Keratinocyte (primary cell): ENCODE measurements around the gene HIVEP2. TPM values are rescaled to one million over a fixed set of nuclear protein-coding genes. Genes with fewer than 3 reads are reported as not detected.

ENCODE experiments used
- DNase-seq: peaks from one replicate; pipeline ENCODE4 v3.0.0-alpha.2; 2011; ENCODE audit warnings: low read depth, missing footprints, low spot score
- FAIRE-seq: peaks from 2 replicates; lab custom pipeline; 2011; peaks lifted over from hg19 to GRCh38; lab: Jason Lieb, UNC
- H2AFZ ChIP-seq: 2 replicates; pipeline ENCODE4 v1.6.0; 2012; ENCODE audit warnings: low read length, control low read depth, inconsistent platforms; ENCODE audit not compliant: control insufficient read depth
- H3K27ac ChIP-seq: 2 replicates; pipeline ENCODE4 v1.5.1; 2011; ENCODE audit warnings: low read length; ENCODE audit not compliant: control insufficient read depth, insufficient read depth
- H3K27me3 ChIP-seq: 3 replicates; pipeline ENCODE4 v1.6.0; 2011; ENCODE audit warnings: low read length; ENCODE audit not compliant: control insufficient read depth, insufficient read depth; ENCODE audit errors: extremely low read depth
- H3K36me3 ChIP-seq, 2 experiments: 2 replicates in 1 of 2; 3 replicates in 1 of 2; pipeline ENCODE4 v1.5.1; 2011; ENCODE audit warnings: low read length in 2 of 2, mild to moderate bottlenecking in 1 of 2; ENCODE audit not compliant: control insufficient read depth in 2 of 2, insufficient read depth in 2 of 2; ENCODE audit errors: extremely low read depth in 1 of 2
- H3K4me1 ChIP-seq: 3 replicates; pipeline ENCODE4 v1.5.1; 2011; ENCODE audit warnings: low read length; ENCODE audit not compliant: control insufficient read depth, insufficient read depth; ENCODE audit errors: extremely low read depth
- H3K4me2 ChIP-seq: 3 replicates; pipeline ENCODE4 v1.6.0; 2011; ENCODE audit warnings: low read depth, low read length; ENCODE audit not compliant: control insufficient read depth, insufficient read depth; ENCODE audit errors: extremely low read depth
- H3K4me3 ChIP-seq, 3 experiments: fragments of 200-600 bp in 1 of 3; sonication (generic) in 1 of 3; 2 replicates in 2 of 3; 3 replicates in 1 of 3; pipeline ENCODE4 v1.5.1; 2011 to 2016; ENCODE audit warnings: low read length in 3 of 3, mild to moderate bottlenecking in 3 of 3, control low read depth in 2 of 3, inconsistent platforms in 1 of 3, low read depth in 1 of 3, mixed read lengths in 1 of 3, mixed run types in 1 of 3, moderate library complexity in 1 of 3; ENCODE audit not compliant: control insufficient read depth in 2 of 3, insufficient read depth in 2 of 3; ENCODE audit errors: extremely low read depth in 1 of 3
- H3K79me2 ChIP-seq: 2 replicates; pipeline ENCODE4 v1.6.0; 2012; ENCODE audit warnings: low read length; ENCODE audit not compliant: control insufficient read depth, insufficient read depth
- H3K9ac ChIP-seq: 3 replicates; pipeline ENCODE4 v1.6.0; 2011; ENCODE audit warnings: low read length; ENCODE audit not compliant: control insufficient read depth, insufficient read depth; ENCODE audit errors: extremely low read depth
- H3K9me1 ChIP-seq: 3 replicates; pipeline ENCODE4 v1.6.0; 2011; ENCODE audit warnings: low read length; ENCODE audit not compliant: control insufficient read depth, insufficient read depth; ENCODE audit errors: extremely low read depth
- H3K9me3 ChIP-seq: 2 replicates; pipeline ENCODE4 v1.5.1; 2012; ENCODE audit warnings: low read depth, low read length; ENCODE audit not compliant: control insufficient read depth
- H4K20me1 ChIP-seq: 3 replicates; pipeline ENCODE4 v1.6.0; 2011; ENCODE audit warnings: low read length; ENCODE audit not compliant: control insufficient read depth, insufficient read depth; ENCODE audit errors: extremely low read depth
- EZH2 ChIP-seq: IDR thresholded peaks from one replicate; pipeline ENCODE4 v1.6.1; 2012; ENCODE audit warnings: inconsistent platforms, mild to moderate bottlenecking, low read length, moderate library complexity
- dilution Hi-C: fragments of 300-500 bp; cut with MboI; formaldehyde crosslinking; loops from one replicate; pipeline ENCODE4 v1.7.0; 2020; ENCODE audit warnings: low sequenced_read_pairs; ENCODE audit not compliant: extremely low pct_ligation_motif_present
- polyA plus RNA-seq, 5 experiments: library from polyadenylated mRNA; depleted of rRNA in 3 of 5; stranded (reverse) in 3 of 5; stranded (forward) in 1 of 5; unstranded in 1 of 5; fragments of >200 nt; gene quantifications; 1 replicate in 1 of 5; 2 replicates in 3 of 5; 3 replicates in 1 of 5; pipeline versions ENCODE4 v1.2.1 to v1.2.3, GENCODE V29; 2011 to 2012; ENCODE audit warnings: missing spikeins in 2 of 5, low read depth in 1 of 5, low replicate concordance in 1 of 5
- TF ChIP-seq, protein P1 (sequence below), 3 experiments: IDR thresholded peaks in 1 of 3; conservative IDR thresholded peaks in 1 of 3; optimal IDR thresholded peaks in 1 of 3; 2 replicates in 2 of 3; 3 replicates in 1 of 3; pipeline versions ENCODE3 to v1.5.1; 2011; ENCODE audit warnings: low read length in 3 of 3, mild to moderate bottlenecking in 3 of 3, moderate library complexity in 2 of 3, control low read depth in 1 of 3, inconsistent platforms in 1 of 3; ENCODE audit not compliant: insufficient read depth in 2 of 3; ENCODE audit errors: extremely low read depth in 1 of 3

Gene HIVEP2
- polyA plus RNA-seq, 1 donor (not counting 4 experiments of a cell fraction or from before 2014, with no cell fraction given) = 8.9 TPM

- Histone ChIP-seq H3K27ac (no peak overlapping the region), H3K9ac (no peak overlapping the region), H3K9me3 (no peaks in the 10 kb centered on the region), H2AFZ (no peak overlapping the region), H3K9me1 (no peaks in the 10 kb centered on the region), H3K79me2 (no peaks in the 10 kb centered on the region), H3K4me3 (no peak overlapping the region), H3K4me2 (no peak overlapping the region), H4K20me1 (no peaks in the 10 kb centered on the region), H3K4me1 (peaks cover 16% of the 10 kb centered on the region), H3K36me3 (no peaks in the 10 kb centered on the region), H3K27me3 (no peaks in the 10 kb centered on the region)
- DNase-seq (no peak), FAIRE-seq (no peak)
- TF ChIP-seq EZH2 = no peak
- TF ChIP-seq, protein P1, sequence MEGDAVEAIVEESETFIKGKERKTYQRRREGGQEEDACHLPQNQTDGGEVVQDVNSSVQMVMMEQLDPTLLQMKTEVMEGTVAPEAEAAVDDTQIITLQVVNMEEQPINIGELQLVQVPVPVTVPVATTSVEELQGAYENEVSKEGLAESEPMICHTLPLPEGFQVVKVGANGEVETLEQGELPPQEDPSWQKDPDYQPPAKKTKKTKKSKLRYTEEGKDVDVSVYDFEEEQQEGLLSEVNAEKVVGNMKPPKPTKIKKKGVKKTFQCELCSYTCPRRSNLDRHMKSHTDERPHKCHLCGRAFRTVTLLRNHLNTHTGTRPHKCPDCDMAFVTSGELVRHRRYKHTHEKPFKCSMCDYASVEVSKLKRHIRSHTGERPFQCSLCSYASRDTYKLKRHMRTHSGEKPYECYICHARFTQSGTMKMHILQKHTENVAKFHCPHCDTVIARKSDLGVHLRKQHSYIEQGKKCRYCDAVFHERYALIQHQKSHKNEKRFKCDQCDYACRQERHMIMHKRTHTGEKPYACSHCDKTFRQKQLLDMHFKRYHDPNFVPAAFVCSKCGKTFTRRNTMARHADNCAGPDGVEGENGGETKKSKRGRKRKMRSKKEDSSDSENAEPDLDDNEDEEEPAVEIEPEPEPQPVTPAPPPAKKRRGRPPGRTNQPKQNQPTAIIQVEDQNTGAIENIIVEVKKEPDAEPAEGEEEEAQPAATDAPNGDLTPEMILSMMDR (optimal IDR thresholded peaks at IDR 0.05 in 1 of 3, IDR thresholded peaks at IDR 0.05 in 1 of 3, conservative IDR thresholded peaks at IDR 0.05 in 1 of 3; ENCODE audit: extremely low read depth in 1 of 3, insufficient read depth in 2 of 3, low read length in 3 of 3) = no peak
- dilution Hi-C loops = no loop called here
These were observed 88.2 kb downstream of the HIVEP2 start for GRCh38 chr6:142856624-142857232.

- FAIRE-seq = no peak
- Histone ChIP-seq H3K27ac (no peak overlapping the region), H3K4me2 (no peak overlapping the region), H2AFZ (no peak overlapping the region), H3K27me3 (no peaks in the 10 kb centered on the region), H3K9ac (no peak overlapping the region), H4K20me1 (no peaks in the 10 kb centered on the region), H3K79me2 (no peaks in the 10 kb centered on the region), H3K4me3 (no peak overlapping the region), H3K36me3 (no peaks in the 10 kb centered on the region), H3K4me1 (peaks cover 21% of the 10 kb centered on the region), H3K9me3 (no peaks in the 10 kb centered on the region), H3K9me1 (no peaks in the 10 kb centered on the region)
- no peak for TF ChIP-seq EZH2
- TF ChIP-seq, protein P1 (optimal IDR thresholded peaks at IDR 0.05 in 1 of 3, IDR thresholded peaks at IDR 0.05 in 1 of 3, conservative IDR thresholded peaks at IDR 0.05 in 1 of 3; ENCODE audit: extremely low read depth in 1 of 3, insufficient read depth in 2 of 3, low read length in 3 of 3) = no peak
- dilution Hi-C loops = no loop called here
- no peak for DNase-seq
These were observed 88.9 kb downstream of the HIVEP2 start for GRCh38 chr6:142855893-142856623.
